OCI-LY1 (cell line): ENCODE measurements around the gene CCND2.

Experiments used
- H2AFZ ChIP-seq: fragments of 200-600 bp; sonication (generic), shearing (Covaris generic); 2 replicates; pipeline ENCODE4 v1.6.0; 2014; ENCODE audit warnings: antibody characterized with exemption, mild to moderate bottlenecking, low read length
- H3F3A ChIP-seq: fragments of 200-600 bp; sonication (generic), shearing (Covaris generic); 2 replicates; pipeline ENCODE4 v1.6.0; 2014; ENCODE audit warnings: mild to moderate bottlenecking, antibody characterized with exemption, low read length, moderate library complexity; ENCODE audit not compliant: insufficient read depth
- H3K27ac ChIP-seq: fragments of 200-600 bp; sonication (generic); 2 replicates; pipeline ENCODE4 v1.5.1; 2014; ENCODE audit warnings: low read length, mixed run types, mild to moderate bottlenecking, low read depth; ENCODE audit not compliant: poor library complexity, severe bottlenecking
- H3K27me3 ChIP-seq: fragments of 200-600 bp; sonication (generic); 2 replicates; pipeline ENCODE4 v1.6.0; 2014; ENCODE audit warnings: antibody characterized with exemption, mild to moderate bottlenecking, low read length, moderate library complexity; ENCODE audit not compliant: insufficient read depth
- H3K36me3 ChIP-seq: fragments of 200-600 bp; sonication (generic); 2 replicates; pipeline ENCODE4 v1.6.1; 2014; ENCODE audit warnings: mild to moderate bottlenecking, antibody characterized with exemption, low read length, moderate library complexity, mixed read lengths; ENCODE audit not compliant: insufficient read depth
- H3K4me1 ChIP-seq: fragments of 200-600 bp; sonication (generic); 2 replicates; pipeline ENCODE4 v1.5.1; 2014; ENCODE audit warnings: mild to moderate bottlenecking, low read length, moderate library complexity; ENCODE audit not compliant: insufficient read depth, severe bottlenecking
- H3K4me2 ChIP-seq: fragments of 200-600 bp; sonication (generic), shearing (Covaris generic); 2 replicates; pipeline ENCODE4 v1.6.1; 2014; ENCODE audit warnings: low read length
- H3K4me3 ChIP-seq: fragments of 200-600 bp; sonication (generic); 2 replicates; pipeline ENCODE4 v1.5.1; 2014; ENCODE audit warnings: low read length, low read depth, mild to moderate bottlenecking, mixed read lengths; ENCODE audit not compliant: poor library complexity, severe bottlenecking
- H3K79me2 ChIP-seq: fragments of 200-600 bp; shearing (Covaris generic); 2 replicates; pipeline ENCODE4 v1.6.1; 2016; ENCODE audit warnings: mixed run types, low read length, mixed read lengths; ENCODE audit not compliant: insufficient read depth
- H3K9ac ChIP-seq: fragments of 200-600 bp; sonication (generic), shearing (Covaris generic); 2 replicates; pipeline ENCODE4 v1.6.1; 2014; ENCODE audit warnings: mild to moderate bottlenecking, low read length, mixed read lengths
- H3K9me2 ChIP-seq: fragments of 200-600 bp; sonication (generic), shearing (Covaris generic); 2 replicates; pipeline ENCODE4 v1.6.1; 2014; ENCODE audit warnings: low read depth, mild to moderate bottlenecking, low read length, mixed read lengths
- H3K9me3 ChIP-seq: fragments of 200-600 bp; shearing (Covaris generic); 2 replicates; pipeline ENCODE4 v1.6.1; 2014; ENCODE audit warnings: low read length, mixed read lengths
- H4K20me1 ChIP-seq: fragments of 200-600 bp; sonication (generic), shearing (Covaris generic); 2 replicates; pipeline ENCODE4 v1.6.0; 2016; ENCODE audit warnings: mild to moderate bottlenecking, low read length; ENCODE audit not compliant: insufficient read depth
- CTCF ChIP-seq: fragments of 200-600 bp; sonication (generic), shearing (Covaris generic); IDR thresholded peaks from 2 replicates; pipeline ENCODE4 v1.5.1; 2017; ENCODE audit warnings: mild to moderate bottlenecking, antibody characterized with exemption, low read length, moderate library complexity, mixed read lengths
- EZH2 ChIP-seq: fragments of 200-600 bp; sonication (generic), shearing (Covaris generic); IDR thresholded peaks from 2 replicates; pipeline ENCODE4 v1.8.0; 2017; ENCODE audit warnings: borderline replicate concordance, mixed run types, mild to moderate bottlenecking, antibody characterized with exemption, low read length, moderate library complexity, mixed read lengths

The CCND2 gene

GRCh38 chr12:4281173-4281654 is 7.7 kb downstream of the CCND2 start:
- Histone ChIP-seq H3K36me3 (no peaks in the 10 kb centered on the region), H3K27me3 (no peaks in the 10 kb centered on the region), H3K27ac (no peak overlapping the region), H3K4me3 (no peak overlapping the region), H3K9me3 (no peaks in the 10 kb centered on the region), H3F3A (no peaks in the 10 kb centered on the region), H4K20me1 (no peaks in the 10 kb centered on the region), H3K9me2 (no peaks in the 10 kb centered on the region), H3K4me2 (no peak overlapping the region), H3K4me1 (no peaks in the 10 kb centered on the region), H2AFZ (no peak overlapping the region), H3K79me2 (no peaks in the 10 kb centered on the region), H3K9ac (no peak overlapping the region)
- TF ChIP-seq CTCF, result no peak

- no peaks in the 10 kb centered on the region for H3K27me3 ChIP-seq
- no peak overlapping the region for H2AFZ ChIP-seq
- no peak overlapping the region for H3K27ac ChIP-seq
- no peak overlapping the region for H3K9ac ChIP-seq
- H3K4me3 ChIP-seq, result no peak overlapping the region
- TF ChIP-seq EZH2, result no peak
- TF ChIP-seq CTCF, result no peak
- no peaks in the 10 kb centered on the region for H3K4me1 ChIP-seq
- no peaks in the 10 kb centered on the region for H4K20me1 ChIP-seq
- H3K36me3 ChIP-seq, result no peaks in the 10 kb centered on the region
- no peaks in the 10 kb centered on the region for H3K9me3 ChIP-seq
- no peaks in the 10 kb centered on the region for H3F3A ChIP-seq
- no peak overlapping the region for H3K4me2 ChIP-seq
- H3K79me2 ChIP-seq, result no peaks in the 10 kb centered on the region
- no peaks in the 10 kb centered on the region for H3K9me2 ChIP-seq
Observed at GRCh38 chr12:4282103-4282891, 8.7 kb downstream of the CCND2 start.

- Histone ChIP-seq H3K27me3 (no peaks in the 10 kb centered on the region), H3K4me1 (no peaks in the 10 kb centered on the region), H3K9me3 (no peaks in the 10 kb centered on the region), H2AFZ (no peak overlapping the region), H3F3A (no peaks in the 10 kb centered on the region), H3K36me3 (no peaks in the 10 kb centered on the region), H3K4me3 (no peak overlapping the region), H3K9ac (no peak overlapping the region), H3K4me2 (no peak overlapping the region), H3K79me2 (no peaks in the 10 kb centered on the region), H3K9me2 (no peaks in the 10 kb centered on the region), H3K27ac (no peak overlapping the region), H4K20me1 (no peaks in the 10 kb centered on the region)
- TF ChIP-seq EZH2 (no peak), CTCF (peak; percentile 13; the same call in 1 of the 2 replicates)
Observed at GRCh38 chr12:4282892-4283511, 9.4 kb downstream of the CCND2 start.
